ENCODE measurements around the gene ZNF362.
"Not testable (repeated sequence)": the region's sequence is repeated elsewhere in the genome, so short reads cannot be mapped to it uniquely, and the experiment has no call there.

Gene ZNF362

DNA sequence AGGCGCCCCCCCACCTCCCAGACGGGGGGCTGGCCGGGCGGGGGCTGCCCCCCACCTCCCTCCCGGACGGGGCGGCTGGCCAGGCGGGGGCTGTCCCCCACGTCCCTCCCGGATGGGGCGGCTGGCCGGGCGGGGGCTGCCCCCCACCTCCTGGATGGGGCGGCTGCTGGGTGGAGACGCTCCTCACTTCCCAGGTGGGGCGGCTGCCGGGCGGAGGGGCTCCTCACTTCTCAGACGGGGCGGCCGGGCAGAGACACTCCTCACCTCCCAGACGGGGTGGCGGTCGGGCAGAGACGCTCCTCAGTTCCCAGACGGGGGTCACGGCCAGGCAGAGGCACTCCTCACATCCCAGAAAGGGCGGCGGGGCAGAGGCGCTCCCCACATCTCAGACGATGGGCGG lies 53.1 kb downstream of the ZNF362 start:
- DNase-seq = not testable (repeated sequence)

DNA sequence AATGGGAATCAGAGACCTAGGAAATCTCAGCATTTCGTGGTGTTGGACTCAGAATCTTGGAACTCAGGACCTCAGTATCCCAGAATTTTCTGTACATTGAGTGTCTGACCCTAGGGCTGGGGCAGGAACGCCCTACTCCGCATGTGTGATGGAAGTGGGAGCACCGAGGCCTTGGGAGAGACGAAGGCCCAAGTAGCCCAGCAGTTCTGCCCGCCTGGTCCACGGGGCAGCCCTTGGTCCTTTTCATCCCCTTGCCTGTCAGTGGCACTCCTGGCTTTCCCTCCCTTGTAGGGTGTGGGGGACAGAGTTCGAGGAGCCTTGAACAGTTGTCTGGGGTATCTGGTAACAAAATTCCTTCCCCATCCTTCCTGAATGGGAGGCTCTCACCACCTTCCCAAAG lies 54.4 kb downstream of the ZNF362 start:
- no peak for DNase-seq

DNA sequence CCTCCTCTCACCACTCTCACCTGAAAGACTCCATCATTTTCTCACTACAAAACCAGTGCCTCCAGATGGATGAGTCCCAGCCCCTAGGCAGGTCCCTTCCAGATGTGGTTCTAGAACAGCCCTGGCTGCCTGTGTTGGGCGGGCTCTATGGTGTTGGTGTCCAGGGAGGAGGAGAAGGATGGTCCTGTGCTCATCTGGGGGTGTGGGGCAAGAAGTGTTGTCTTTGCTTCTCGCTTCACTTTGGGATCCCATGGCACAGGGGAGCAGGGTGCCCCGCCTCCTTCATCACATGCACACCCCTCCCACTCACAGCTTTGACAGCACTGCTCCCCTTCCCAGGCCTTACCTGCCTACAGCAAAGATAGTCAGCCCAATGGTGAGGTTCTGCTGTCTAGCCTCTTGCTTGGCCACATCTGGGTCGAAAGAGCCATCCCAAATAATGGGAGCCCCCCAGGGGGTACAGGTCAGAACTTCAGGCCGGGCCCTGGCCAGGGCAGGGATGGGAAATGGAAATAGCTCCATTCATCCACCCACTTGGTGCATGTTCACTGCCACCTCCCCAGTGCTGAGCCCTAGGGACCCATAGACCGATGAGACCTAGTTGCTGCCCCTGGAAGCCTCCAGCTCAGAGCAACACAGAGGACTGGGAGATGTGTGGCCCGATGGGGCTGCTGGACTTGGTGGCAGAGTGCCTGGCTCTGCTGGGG lies 55.6 kb downstream of the ZNF362 start:
- DNase-seq = no peak

DNA sequence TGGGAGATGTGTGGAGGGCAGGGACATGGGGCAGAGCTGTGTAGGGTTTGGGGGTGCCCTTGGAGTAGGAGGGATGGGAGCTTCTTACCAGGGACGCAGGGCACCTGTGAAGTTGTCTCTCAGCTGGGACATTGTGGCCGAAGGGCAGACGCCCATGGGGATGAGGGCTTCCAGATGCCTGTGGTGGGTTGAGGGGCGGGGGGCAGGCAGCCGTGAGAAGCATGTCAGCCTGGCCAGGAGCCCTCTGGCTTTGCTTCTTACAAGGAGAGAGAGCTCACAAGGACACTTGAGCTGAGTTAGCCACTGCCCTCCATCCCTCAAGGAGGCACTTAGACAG lies 56.1 kb downstream of the ZNF362 start:
- DNase-seq = no peak

DNA sequence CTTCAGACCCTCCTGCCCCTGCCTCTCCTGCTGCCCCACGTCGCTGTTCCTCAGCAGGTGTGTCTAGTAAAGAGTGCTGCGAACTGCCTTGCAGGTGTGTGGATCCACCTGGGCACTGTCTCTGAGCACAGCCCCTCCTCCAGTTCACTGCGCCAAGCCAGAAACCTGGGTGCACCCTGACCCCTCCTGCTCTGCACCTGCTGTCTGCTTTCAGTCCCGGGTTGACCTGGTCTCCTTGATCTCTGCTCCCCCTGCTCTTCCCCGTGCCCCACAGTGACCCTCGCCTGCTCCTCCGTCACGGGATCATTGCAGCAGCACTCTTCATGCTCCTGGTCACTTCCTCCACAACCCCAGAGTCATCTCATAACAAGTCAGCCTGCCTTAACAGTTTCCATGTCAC lies 58.1 kb downstream of the ZNF362 start:
- DNase-seq = no peak

DNA sequence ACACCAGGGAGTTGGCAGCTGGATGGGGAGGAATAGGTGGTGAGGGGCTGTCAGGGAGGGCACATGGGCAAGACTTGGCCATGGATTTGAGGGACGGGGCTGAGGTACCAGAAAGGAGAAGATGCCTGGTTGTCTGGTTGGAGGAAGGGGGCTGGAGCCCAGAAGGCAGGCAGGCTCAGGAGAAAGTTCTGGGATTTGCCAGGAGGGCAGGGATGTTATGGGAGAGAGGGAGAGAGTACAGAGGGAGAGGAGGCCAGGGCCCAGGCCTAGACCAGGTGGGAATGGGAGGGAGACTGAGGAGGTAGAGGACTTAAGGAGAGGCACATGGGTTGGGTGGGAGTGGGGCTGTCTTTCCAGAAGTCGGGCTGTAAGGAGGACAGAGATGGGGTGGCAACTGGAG lies 60.3 kb downstream of the ZNF362 start:
- DNase-seq = no peak

DNA sequence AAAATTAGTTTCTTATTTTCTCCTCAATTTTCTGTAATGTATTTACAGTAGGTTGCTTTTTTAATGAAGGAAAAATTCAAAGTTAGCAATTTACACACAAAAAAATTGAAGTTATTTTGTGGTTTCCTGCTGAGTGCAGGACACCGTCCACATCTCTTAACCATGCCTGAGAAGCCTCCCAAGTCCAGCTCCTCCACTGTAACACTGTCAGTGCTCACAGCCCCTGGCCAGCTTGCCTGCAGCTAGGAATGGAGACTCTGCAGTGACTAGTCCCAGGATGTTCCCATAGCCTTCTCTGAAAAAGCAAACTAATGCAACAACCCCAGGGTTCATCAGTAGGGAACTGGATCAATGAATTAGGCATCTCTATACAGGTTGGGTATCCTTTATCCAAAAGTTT lies 61.1 kb downstream of the ZNF362 start:
- DNase-seq = no peak

DNA sequence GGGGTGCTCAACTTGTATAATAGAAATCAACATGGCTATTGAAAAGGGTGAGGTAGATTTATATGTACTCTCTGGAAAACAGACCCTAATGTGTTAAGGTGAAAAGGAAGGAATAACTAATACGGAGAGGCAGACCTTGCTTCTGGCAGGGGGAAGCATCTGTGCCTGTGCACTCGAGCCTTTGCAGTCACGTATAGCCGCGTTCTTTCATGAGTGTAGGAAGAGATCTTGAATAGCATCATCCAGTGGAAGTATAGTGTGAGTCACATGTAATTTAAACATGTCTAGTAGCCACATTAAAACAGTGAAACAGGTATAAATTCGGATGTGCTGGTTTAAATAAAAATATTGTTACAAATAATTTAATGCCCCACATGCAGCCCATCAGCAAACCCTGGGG lies 61.7 kb downstream of the ZNF362 start:
- DNase-seq = no peak

DNA sequence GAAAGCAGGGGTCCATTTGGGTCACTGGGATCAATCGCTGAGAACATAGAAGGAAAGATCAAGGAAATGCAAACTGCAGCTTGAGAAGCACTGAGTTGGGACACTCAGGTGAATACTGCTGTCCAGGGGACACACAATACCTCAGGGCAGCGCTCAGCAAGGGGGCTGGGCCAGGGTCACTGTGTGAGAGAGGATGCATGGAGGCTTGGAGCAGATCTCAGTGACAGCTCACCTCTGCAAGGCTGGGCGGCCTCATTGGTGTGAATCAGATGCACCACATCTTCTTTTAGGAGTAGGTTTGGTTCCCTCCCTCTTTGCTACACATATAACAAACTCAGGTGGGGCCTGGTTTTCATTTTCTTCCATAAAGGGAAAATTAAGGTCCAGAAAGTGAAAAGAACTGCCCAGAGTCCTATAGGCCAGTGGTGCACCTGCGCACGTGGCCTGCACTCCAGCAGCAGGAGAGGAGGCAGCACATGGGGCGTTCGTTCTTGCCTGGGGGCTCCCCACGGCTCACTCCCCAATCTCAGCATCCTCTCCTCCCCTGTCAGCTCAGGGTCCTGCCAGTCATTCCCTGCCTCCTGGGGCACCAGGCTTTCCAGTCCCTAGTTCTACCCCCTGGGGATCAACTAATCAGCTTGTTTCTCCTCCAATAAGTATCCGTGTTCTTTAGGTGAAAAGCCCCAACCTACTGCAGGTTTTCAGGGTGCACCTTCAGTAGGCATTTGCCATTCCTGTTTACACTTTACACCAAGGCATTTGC lies 63.1 kb downstream of the ZNF362 start:
- DNase-seq = no peak

DNA sequence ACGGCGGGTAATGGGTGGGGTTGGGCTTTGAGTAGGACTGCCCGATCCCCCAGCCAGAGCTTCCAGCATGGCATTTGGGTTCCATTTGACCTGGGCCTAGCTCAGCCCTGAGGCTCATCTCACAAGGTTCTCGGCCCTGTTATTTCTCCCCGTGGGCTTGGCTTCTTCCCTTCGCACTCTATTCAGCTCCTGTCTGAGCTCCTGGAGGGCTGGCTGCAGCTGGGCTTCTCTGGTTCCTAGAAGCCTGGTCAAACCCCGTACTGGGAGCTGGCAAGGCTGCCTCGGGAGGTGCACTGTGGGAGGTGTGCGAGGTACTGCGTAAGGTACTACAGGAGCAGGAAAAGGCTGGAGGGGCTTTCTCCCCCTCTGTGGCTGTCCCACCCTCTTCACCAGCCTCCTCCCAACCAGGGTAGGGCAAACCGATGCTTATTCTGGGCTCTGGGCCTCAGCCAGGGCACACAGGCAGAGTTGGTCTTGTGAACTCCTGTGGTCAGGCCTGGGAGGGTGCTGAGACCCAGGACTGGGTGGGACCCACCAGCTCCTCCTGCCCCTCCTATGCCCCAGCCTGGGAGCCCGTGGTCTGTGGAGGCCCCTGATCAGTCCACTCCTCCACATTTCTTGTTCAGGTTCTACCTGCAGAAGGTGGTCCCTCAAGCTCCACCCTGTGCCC lies 63.8 kb downstream of the ZNF362 start:
- DNase-seq = no peak

DNA sequence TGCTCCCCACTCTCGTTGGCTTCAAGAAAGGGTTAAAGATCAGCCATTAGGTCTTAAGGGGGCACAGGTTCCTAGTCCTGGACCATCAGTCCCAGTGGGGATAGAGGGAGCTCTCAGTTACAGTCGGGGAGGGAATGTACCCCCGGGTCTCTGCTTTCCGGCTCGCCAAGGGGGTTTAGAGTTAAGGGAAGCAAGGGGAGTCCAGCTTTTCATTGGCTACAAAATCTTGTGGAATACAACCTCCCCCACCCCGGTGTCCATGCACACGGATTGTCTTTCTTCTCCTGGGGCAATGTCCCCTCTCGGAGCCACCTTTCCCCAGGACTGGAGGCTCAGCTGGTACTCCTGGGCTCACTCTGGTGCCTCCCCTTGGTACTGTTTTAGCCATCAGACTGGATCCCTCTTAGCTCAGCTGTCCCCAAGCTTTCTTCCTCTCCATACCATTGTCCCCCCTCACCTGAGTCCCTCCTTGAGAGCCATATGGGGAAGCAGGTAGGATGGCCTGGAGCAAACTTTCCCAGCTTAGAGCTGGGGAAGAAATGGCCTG lies 64.4 kb downstream of the ZNF362 start, which contains the start of gene A3GALT2:
A3GALT2 (minus strand) TSS at position 480 of the 547 bp plus-strand sequence; CDS start at position 480, 0 bp downstream.
- DNase-seq = no peak

DNA sequence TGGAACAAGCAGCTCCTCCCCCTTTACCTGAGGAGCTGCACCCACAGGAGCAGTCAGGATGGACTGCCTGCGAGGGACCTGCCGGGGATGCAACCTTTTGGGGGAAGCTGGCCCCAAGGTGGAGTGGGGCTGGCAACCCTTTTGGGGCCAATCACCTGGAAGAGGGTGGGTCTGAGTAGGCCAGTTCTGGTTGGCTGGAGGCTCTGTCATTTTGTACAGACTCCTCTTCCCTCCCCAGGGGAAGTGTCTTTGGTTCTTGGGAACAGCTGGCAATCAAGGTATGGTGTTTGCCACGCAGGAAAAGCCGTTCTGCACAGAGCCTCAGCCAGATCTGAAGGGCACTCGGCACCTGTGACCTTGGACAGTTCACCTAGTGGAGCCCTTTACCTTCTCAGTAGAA lies 64.9 kb downstream of the ZNF362 start:
- DNase-seq = no peak

DNA sequence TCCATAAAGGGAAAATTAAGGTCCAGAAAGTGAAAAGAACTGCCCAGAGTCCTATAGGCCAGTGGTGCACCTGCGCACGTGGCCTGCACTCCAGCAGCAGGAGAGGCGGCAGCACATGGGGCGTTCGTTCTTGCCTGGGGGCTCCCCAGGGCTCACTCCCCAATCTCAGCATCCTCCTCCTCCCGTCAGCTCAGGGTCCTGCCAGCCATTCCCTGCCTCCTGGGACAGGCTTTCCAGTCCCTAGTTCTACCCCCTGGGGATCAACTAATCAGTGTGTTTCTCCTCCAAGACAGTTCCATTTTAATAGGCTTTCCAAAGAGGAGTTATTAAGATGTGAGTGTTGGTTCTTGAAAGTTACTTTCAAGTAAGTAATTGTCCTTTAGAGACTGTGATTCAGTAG lies 65.8 kb downstream of the ZNF362 start:
- DNase-seq = no peak

DNA sequence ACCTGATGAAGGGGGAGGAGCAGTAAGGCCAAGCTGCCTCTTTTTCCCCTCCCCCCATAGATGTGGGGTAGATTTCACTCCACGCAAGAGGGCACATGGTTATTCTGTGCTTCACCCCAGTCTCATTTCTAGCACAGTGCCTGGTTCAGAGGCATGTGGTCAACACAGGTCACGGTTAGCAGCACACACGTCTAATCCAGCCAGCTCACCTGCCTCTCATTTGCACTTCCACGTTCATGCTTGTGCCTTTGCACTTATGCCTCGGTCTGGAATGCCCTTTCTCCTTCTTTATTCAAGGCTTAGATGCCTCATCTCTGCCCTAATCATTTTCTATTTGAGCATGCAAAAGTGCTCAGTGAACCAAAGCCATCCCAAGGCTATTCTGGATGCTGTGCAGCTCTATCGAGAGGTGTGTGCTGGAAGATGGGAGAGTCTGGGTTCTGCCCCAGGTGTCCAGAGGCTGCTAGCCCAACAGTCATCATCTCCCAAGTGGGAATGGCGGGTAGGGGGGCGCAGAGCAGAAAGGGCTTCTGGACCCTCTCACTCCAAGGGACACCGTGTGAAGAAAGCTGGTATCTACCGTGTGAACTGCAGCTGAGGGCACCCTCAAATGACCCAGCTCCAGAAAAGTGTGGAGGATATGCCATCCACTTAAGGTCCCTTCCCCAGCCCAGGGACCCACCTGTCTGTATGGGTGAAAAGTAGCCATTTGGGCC lies 66.7 kb downstream of the ZNF362 start:
- DNase-seq = no peak

DNA sequence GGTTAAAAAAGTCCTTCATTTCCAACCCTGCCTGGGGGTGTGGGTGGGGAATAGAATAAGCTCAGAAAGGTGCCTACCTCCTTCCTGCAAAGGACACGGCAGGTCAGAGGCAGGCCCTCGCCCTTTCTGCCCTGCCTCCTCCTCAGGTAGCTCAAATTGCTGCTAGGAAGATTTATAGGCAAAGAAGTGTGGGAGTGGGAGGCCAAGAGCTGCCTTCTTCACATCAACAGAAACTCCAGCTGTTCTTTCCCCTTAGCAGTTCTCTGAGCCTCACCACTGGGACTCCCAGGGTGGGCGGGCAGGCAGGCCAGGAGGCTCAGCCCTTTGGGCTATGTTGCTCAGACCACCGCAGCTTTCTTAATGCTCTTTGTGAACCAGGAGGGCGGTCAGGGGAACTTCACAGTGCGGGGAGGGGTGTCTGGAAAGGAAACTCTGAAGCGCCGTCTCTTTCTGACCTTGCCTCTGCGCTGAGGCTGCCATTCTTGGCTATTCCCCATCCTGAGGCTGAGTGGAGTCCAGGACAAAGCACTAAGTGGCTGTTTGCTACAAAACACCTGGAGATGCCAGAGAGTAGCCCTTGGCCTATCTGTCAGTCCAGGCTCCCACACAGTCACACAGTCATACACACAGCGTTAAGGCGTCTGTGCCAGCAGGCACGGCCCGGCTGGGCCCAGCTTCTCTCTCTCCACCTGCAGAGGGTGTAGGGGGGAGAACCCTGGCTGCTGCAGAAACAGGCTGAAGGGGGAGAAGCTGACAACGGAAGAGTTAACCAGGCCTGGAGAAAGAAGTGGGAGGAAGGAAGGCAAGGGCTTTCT lies 67.6 kb downstream of the ZNF362 start:
- DNase-seq = no peak

DNA sequence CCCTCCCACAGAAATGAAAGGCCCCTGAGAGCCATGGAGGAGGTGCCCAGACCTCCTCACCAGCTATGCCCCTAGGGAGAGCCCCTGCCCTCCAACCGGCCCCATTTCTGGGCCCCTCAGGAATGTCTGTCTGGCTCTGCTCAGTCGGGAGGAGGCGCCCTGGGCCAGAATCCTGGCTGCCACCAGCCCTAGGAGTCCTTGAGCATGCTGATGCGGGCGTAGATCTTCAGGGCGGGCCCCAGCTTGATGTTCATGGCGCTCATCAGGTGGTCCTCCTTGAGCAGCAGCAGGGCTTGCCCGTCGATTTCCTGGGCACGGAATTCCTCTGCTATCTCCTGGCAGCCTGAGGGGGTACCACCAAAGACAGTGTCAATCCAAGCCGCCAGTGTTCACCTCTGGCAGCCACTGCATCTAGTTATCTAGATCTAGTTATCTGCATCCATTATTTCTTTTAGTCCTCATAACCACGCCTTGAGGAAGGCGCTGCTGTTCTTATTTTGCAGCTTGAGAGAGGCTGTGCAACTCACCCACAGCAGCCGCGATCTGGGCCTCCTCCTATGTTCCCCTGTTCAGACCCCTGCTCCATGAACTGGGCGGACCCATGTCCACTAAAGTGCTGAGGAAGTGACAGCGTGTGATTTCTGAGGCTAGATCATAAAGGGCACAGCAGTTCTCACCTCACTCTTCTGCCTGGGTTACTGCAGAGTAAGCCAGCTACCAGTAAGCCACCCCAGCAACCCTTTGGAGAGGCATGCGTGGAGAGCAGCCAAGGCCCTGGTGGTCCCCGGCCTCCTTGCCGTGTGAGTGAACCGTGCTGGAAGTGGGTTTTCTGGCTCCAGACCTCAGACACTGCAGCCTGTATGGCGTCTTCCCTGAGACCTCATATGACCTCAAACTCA lies 68.6 kb downstream of the ZNF362 start:
- no peak for DNase-seq

DNA sequence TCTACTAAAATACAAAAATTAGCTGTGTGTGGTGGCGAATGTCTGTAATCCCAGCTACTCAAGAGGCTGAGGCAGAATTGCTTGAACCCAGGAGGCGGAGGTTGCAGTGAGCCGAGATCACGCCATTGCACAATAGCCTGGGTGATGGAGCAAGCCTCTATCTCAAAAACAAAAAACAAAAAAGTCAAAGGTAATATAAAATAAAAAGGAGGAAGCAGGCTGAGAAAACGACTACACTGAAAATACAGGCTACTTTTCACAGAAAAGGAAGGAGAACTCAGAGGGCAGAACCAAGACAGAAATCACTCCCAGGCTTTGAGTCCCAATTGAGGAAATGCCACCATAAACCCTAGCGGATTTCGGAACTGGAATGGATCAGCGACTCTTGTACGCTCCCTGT lies 70.5 kb downstream of the ZNF362 start:
- no peak for DNase-seq

DNA sequence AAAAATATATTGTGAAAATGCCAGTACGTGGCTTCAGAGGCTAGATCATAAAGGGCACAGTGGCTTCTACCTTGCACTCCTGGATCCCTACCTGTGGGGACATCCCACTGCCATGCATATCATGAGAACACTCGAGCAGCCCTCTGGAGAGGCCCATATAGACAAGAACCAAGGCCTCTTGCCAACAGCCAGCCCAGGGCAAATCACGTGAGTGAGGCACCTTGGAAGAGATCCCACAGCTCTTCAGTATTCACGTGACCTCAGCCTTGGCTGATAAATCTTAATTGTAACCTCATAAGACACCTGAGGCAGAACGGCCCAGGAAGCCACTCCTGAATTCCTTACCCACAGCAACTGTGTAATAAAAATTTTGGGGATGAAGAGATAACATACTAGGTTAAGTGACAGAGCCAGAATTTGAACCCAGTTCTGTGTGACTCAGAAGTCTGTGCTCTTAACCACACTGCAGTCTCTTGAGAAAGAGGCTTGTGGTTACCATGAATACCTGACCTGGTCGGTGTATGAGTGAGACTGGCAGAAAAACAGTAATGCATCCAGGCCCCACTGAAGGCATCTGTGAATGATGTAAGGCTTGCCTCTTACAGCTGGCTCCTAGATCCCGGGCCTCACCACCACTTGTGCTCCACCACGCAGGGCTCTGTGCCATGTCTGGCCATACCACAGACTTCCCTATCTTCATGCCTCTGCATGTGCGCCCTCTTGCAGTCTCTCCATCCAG lies 71.5 kb downstream of the ZNF362 start:
- DNase-seq = no peak

DNA sequence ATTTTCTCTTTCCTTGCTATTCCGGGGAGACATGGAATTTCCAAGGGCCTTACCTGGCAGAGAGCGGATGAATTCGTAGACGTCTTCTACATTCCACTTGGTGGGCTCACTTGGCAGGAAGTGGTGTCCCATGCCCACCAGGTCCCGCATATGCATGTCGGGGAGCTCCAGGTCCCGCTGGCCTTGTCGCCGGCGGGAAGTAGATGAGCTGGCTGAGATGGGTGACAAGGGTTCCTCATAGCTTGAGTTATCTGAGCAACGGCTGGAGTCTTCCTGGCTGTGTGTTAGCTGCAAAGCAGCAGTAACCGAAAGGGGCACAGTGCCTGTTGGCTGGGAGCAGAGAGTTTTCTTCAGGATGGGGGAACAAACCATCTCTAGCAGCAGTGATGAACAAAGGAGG lies 72.5 kb downstream of the ZNF362 start:
- DNase-seq = no peak

DNA sequence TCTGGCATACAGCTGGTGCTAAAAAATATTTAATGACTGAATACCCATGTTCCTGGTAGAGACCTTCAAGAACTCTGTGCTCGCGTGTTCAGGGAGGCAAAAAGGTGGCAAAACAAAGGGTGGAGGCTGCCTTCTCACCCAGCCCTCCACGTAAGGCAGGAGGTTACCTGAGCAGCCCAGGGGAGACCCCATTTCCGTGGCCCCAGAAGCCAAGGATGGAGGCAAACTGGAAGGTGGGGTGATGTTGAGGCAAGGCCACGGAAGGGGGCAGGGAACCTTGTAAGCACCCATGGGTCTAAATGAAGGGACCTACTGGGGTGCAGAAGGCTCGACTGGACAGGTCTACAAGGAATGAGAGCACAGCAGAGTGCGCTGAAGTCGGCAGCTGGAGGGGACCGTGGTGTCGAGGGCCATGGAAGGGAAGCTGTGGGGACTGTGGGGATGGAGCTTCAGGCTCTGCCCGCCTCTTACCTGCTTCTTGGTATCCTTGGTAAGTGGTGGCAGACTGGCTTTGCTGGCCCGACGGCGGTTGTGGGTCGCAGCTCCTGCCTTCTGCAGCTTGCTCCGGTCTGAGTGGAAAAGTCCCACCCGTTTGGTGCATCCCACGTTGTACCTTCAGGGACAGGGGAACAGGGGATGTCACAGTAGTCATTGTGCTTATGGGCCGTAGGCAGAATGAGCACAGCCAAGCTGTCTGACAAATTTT lies 73.5 kb downstream of the ZNF362 start:
- DNase-seq = no peak

Data from NCI-H1930 (cell line).